ENCODE measurements around the gene FARS2.

The FARS2 gene

GRCh38 chr6:5781019-5781418 is 519.7 kb downstream of the FARS2 start:
- CTCF ChIA-PET = no interaction called here
- TF ChIP-seq ELF4 (IDR thresholded peaks at IDR 0.05) (no peak), SP1 (IDR thresholded peaks at IDR 0.05) (no peak), CTBP1 (IDR thresholded peaks at IDR 0.05; ENCODE audit: borderline replicate concordance) (no peak), HDGF (IDR thresholded peaks at IDR 0.05; ENCODE audit: borderline replicate concordance) (no peak), PKNOX1 (IDR thresholded peaks at IDR 0.05) (no peak), TARDBP (IDR thresholded peaks at IDR 0.05) (no peak), NFRKB (IDR thresholded peaks at IDR 0.05) (no peak), BHLHE40 (IDR thresholded peaks at IDR 0.05; ENCODE audit: borderline replicate concordance) (no peak), ZNF384 (IDR thresholded peaks at IDR 0.05) (no peak), SUZ12 (IDR thresholded peaks at IDR 0.05) (no peak), L3MBTL2 (conservative IDR thresholded peaks at IDR 0.05) (no peak), FOXM1 (IDR thresholded peaks at IDR 0.05; ENCODE audit: borderline replicate concordance) (no peak), LEF1 (IDR thresholded peaks at IDR 0.05; ENCODE audit: borderline replicate concordance) (no peak), FOXA1 (IDR thresholded peaks at IDR 0.05) (no peak), FOXK2 (IDR thresholded peaks at IDR 0.05) (no peak), ARNT (IDR thresholded peaks at IDR 0.05) (no peak)
- POLR2A ChIA-PET = no interaction called here
- no peak for DNase-seq (ENCODE audit: extremely low spot score)

- POLR2A ChIA-PET = no interaction called here
- DNase-seq (ENCODE audit: extremely low spot score) = no peak
- CTCF ChIA-PET = no interaction called here
- no peak for TF ChIP-seq PKNOX1 (IDR thresholded peaks at IDR 0.05)
- TF ChIP-seq FOXK2 (IDR thresholded peaks at IDR 0.05) = no peak
- no peak for TF ChIP-seq CTBP1 (IDR thresholded peaks at IDR 0.05; ENCODE audit: borderline replicate concordance)
- TF ChIP-seq TARDBP (IDR thresholded peaks at IDR 0.05) = no peak
- no peak for TF ChIP-seq L3MBTL2 (conservative IDR thresholded peaks at IDR 0.05)
- TF ChIP-seq HDGF (IDR thresholded peaks at IDR 0.05; ENCODE audit: borderline replicate concordance) = no peak
- TF ChIP-seq SUZ12 (IDR thresholded peaks at IDR 0.05) = no peak
- TF ChIP-seq NFRKB (IDR thresholded peaks at IDR 0.05) = no peak
- TF ChIP-seq ELF4 (IDR thresholded peaks at IDR 0.05) = no peak
- TF ChIP-seq BHLHE40 (IDR thresholded peaks at IDR 0.05; ENCODE audit: borderline replicate concordance) = no peak
- TF ChIP-seq ZNF384 (IDR thresholded peaks at IDR 0.05) = no peak
- no peak for TF ChIP-seq LEF1 (IDR thresholded peaks at IDR 0.05; ENCODE audit: borderline replicate concordance)
- TF ChIP-seq FOXM1 (IDR thresholded peaks at IDR 0.05; ENCODE audit: borderline replicate concordance) = no peak
- TF ChIP-seq ARNT (IDR thresholded peaks at IDR 0.05) = no peak
- TF ChIP-seq FOXA1 (IDR thresholded peaks at IDR 0.05) = no peak
- no peak for TF ChIP-seq SP1 (IDR thresholded peaks at IDR 0.05)
These were observed 520.7 kb downstream of the FARS2 start for GRCh38 chr6:5781966-5782556.

GRCh38 chr6:5782783-5783547 is 521.7 kb downstream of the FARS2 start:
- no peak for TF ChIP-seq ELF4 (IDR thresholded peaks at IDR 0.05)
- TF ChIP-seq FOXA1 (IDR thresholded peaks at IDR 0.05) = no peak
- TF ChIP-seq FOXM1 (IDR thresholded peaks at IDR 0.05; ENCODE audit: borderline replicate concordance) = no peak
- no peak for TF ChIP-seq PKNOX1 (IDR thresholded peaks at IDR 0.05)
- no peak for TF ChIP-seq BHLHE40 (IDR thresholded peaks at IDR 0.05; ENCODE audit: borderline replicate concordance)
- TF ChIP-seq SP1 (IDR thresholded peaks at IDR 0.05) = no peak
- POLR2A ChIA-PET = no interaction called here
- DNase-seq (ENCODE audit: extremely low spot score) = no peak
- CTCF ChIA-PET = no interaction called here

GRCh38 chr6:5783584-5784089 is 522.3 kb downstream of the FARS2 start:
- DNase-seq (ENCODE audit: extremely low spot score) = no peak
- CTCF ChIA-PET = no interaction called here
- TF ChIP-seq ZNF384 (IDR thresholded peaks at IDR 0.05) (no peak), LEF1 (IDR thresholded peaks at IDR 0.05; ENCODE audit: borderline replicate concordance) (no peak), FOXK2 (IDR thresholded peaks at IDR 0.05) (no peak), FOXA1 (IDR thresholded peaks at IDR 0.05) (no peak), NFRKB (IDR thresholded peaks at IDR 0.05) (no peak), SUZ12 (IDR thresholded peaks at IDR 0.05) (no peak), BHLHE40 (IDR thresholded peaks at IDR 0.05; ENCODE audit: borderline replicate concordance) (no peak), TARDBP (IDR thresholded peaks at IDR 0.05) (no peak), FOXM1 (IDR thresholded peaks at IDR 0.05; ENCODE audit: borderline replicate concordance) (no peak), ARNT (IDR thresholded peaks at IDR 0.05) (no peak), HDGF (IDR thresholded peaks at IDR 0.05; ENCODE audit: borderline replicate concordance) (no peak), ELF4 (IDR thresholded peaks at IDR 0.05) (no peak), SP1 (IDR thresholded peaks at IDR 0.05) (no peak), PKNOX1 (IDR thresholded peaks at IDR 0.05) (no peak), CTBP1 (IDR thresholded peaks at IDR 0.05; ENCODE audit: borderline replicate concordance) (no peak), L3MBTL2 (conservative IDR thresholded peaks at IDR 0.05) (no peak)
- POLR2A ChIA-PET = no interaction called here

GRCh38 chr6:5785249-5785648 is 523.9 kb downstream of the FARS2 start:
- TF ChIP-seq L3MBTL2 (conservative IDR thresholded peaks at IDR 0.05) (no peak), SP1 (IDR thresholded peaks at IDR 0.05) (no peak)
- ChIA-PET POLR2A (no interaction called here), CTCF (no interaction called here)
- no peak for DNase-seq (ENCODE audit: extremely low spot score)
